GM23248 (cell line): Measurements from ENCODE around the gene STMN1. TPM values are rescaled to one million over a fixed set of nuclear protein-coding genes. Genes with fewer than 3 reads are reported as not detected.

Experiments
- DNase-seq: peaks from one replicate; pipeline ENCODE4 v3.0.0-alpha.2; 2015
- H2AFZ ChIP-seq: fragments of 200-600 bp; sonication (generic); 2 replicates; pipeline ENCODE4 v1.6.1; 2016; ENCODE audit warnings: antibody characterized with exemption
- H3F3A ChIP-seq: fragments of 200-600 bp; sonication (generic); 2 replicates; pipeline ENCODE4 v1.6.1; 2016; ENCODE audit warnings: mild to moderate bottlenecking, antibody characterized with exemption, mixed run types; ENCODE audit not compliant: insufficient read depth
- H3K27ac ChIP-seq: fragments of 200-600 bp; sonication (generic); 2 replicates; pipeline ENCODE4 v1.5.1; 2016; ENCODE audit warnings: mild to moderate bottlenecking
- H3K27me3 ChIP-seq: fragments of 200-600 bp; sonication (generic); replicated peaks from 2 replicates; pipeline ENCODE4 v1.6.1; 2016; ENCODE audit warnings: mild to moderate bottlenecking; ENCODE audit not compliant: insufficient read depth
- H3K36me3 ChIP-seq: fragments of 200-600 bp; sonication (generic); 2 replicates; pipeline ENCODE4 v1.6.1; 2016; ENCODE audit warnings: low read depth, mild to moderate bottlenecking
- H3K4me1 ChIP-seq: fragments of 200-600 bp; sonication (generic); 2 replicates; pipeline ENCODE4 v1.6.1; 2016; ENCODE audit warnings: mild to moderate bottlenecking; ENCODE audit not compliant: insufficient read depth
- H3K4me2 ChIP-seq: fragments of 200-600 bp; sonication (generic); one replicate; pipeline ENCODE4 v1.6.1; 2016; ENCODE audit warnings: mild to moderate bottlenecking; ENCODE audit not compliant: unreplicated experiment
- H3K4me3 ChIP-seq: fragments of 200-600 bp; sonication (generic); 2 replicates; pipeline ENCODE4 v1.5.1; 2016; ENCODE audit warnings: mild to moderate bottlenecking
- H3K79me2 ChIP-seq: fragments of 200-600 bp; sonication (generic); 2 replicates; pipeline ENCODE4 v1.6.1; 2016; ENCODE audit warnings: mild to moderate bottlenecking; ENCODE audit not compliant: insufficient read depth
- H3K9ac ChIP-seq: fragments of 200-600 bp; sonication (generic); 2 replicates; pipeline ENCODE4 v1.6.1; 2016; ENCODE audit warnings: mild to moderate bottlenecking
- H3K9me2 ChIP-seq: fragments of 200-600 bp; sonication (generic); 2 replicates; pipeline ENCODE4 v1.6.1; 2016; ENCODE audit warnings: mixed run types, mild to moderate bottlenecking, moderate library complexity; ENCODE audit not compliant: insufficient read depth
- H3K9me3 ChIP-seq: fragments of 200-600 bp; sonication (generic); one replicate; pipeline ENCODE4 v1.6.1; 2017; ENCODE audit warnings: low read depth
- H4K20me1 ChIP-seq: fragments of 200-600 bp; sonication (generic); 2 replicates; pipeline ENCODE4 v1.6.0; 2016; ENCODE audit not compliant: insufficient read depth
- EZH2 ChIP-seq: fragments of 200-600 bp; sonication (generic); IDR thresholded peaks from 2 replicates; pipeline ENCODE4 v1.6.1; 2018; ENCODE audit warnings: antibody characterized with exemption, mild to moderate bottlenecking; ENCODE audit not compliant: insufficient read depth, poor library complexity, severe bottlenecking
- EZH2phosphoT487 ChIP-seq: fragments of 200-600 bp; sonication (generic); IDR thresholded peaks from 2 replicates; pipeline ENCODE4 v1.6.1; 2018; ENCODE audit warnings: antibody characterized with exemption, moderate library complexity, mild to moderate bottlenecking, low read depth; ENCODE audit not compliant: insufficient read depth
- WGBS, 2 experiments: methylation state at CpG; one replicate each; pipeline ENCODE4 v1.1.6; 2015 to 2017; ENCODE audit warnings: low lambda C conversion rate in 2 of 2, low coverage in 1 of 2; ENCODE audit errors: missing lambda C conversion rate in 2 of 2; 5-methylcytosine and 5-hydroxymethylcytosine counted together
- in situ Hi-C: fragments of 300-500 bp; cut with MboI; formaldehyde crosslinking; loops from 2 replicates; pipeline ENCODE4 v1.15.0; 2020
- polyA plus RNA-seq: library from polyadenylated mRNA; unstranded; fragments of >200 nt; fragmentation: Nextera tagmentation; extraction: Ambion mirVana; gene quantifications from 2 replicates; pipeline ENCODE4 v1.2.1, GENCODE V29; 2016
- total RNA-seq: library from RNA; depleted of rRNA; stranded (reverse); fragments of >200 nt; shearing (Covaris generic); gene quantifications from 2 replicates; pipeline ENCODE4 v1.2.3, GENCODE V29; 2014

The STMN1 gene
- total and polyA plus RNA-seq, 2 experiments from 2014 or later = 45.2 to 301 TPM

DNA sequence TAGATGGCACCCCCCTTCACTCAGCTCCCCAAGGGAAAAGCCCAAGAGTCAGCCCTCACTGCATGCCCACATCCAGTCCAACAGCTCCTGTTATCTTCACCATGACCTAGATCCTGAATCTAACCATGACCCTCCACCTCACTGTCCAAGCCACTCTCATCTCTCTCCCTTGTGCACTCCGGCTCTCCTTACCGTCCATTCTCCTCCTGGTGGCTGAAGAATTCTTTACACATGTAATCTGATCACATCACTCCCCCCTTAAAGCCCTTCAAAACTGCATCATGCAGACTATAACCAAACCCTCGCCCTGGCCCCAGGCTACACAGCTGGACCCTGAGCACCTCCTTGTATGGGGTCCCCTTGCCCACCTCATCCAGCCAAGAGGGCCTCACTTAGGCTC lies 16.7 kb downstream of the STMN1 start:
- H3K36me3 ChIP-seq = no peaks in the 10 kb centered on the region
- H3K4me2 ChIP-seq = no peak overlapping the region
- H3K27me3 ChIP-seq = no peaks in the 10 kb centered on the region
- H3F3A ChIP-seq = peaks cover 20% of the 10 kb centered on the region; the same call in 1 of the 2 replicates
- no peaks in the 10 kb centered on the region for H3K9me3 ChIP-seq
- in situ Hi-C loops = no loop called here
- DNase-seq = no peak
- H3K27ac ChIP-seq = no peak overlapping the region
- no peaks in the 10 kb centered on the region for H4K20me1 ChIP-seq
- H2AFZ ChIP-seq = no peak overlapping the region
- WGBS, 2 experiments = 85 to 86% methylated on average over 3 of the region's 3 CpGs
- H3K4me3 ChIP-seq = no peak overlapping the region
- no peak overlapping the region for H3K9ac ChIP-seq
- peaks cover 9% of the 10 kb centered on the region for H3K79me2 ChIP-seq
- H3K4me1 ChIP-seq = peaks cover 31% of the 10 kb centered on the region
- no peaks in the 10 kb centered on the region for H3K9me2 ChIP-seq
- TF ChIP-seq EZH2phosphoT487 = no peak
- TF ChIP-seq EZH2 = no peak

DNA sequence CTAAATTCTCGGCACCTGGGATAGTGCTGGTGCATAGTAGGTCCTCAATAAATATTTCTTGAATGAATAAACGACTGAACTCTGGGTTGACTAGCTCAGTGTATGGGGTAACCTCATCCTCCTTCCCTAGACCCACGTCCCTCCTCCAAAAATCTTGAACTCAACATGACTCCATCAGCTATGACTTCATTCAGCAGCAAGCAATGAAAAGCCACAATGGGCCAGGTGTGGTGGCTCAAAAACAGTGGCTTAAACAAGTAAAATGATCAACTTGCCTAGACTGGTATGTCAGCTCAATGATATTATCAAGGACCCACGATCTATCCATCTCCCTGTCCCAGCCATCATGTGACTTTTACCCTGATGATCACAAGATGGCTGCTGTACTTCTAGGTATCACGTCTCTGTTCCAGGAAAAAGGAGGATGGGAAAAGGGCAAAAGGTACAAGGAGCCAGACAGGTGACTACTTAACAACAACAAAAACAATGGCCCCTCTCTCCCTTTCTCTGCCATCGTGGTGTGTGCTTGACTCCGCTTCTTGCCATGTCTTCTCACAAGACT lies 17.7 kb downstream of the STMN1 start:
- H3K27ac ChIP-seq = no peak overlapping the region
- peaks cover 13% of the 10 kb centered on the region; the same call in 1 of the 2 replicates for H3F3A ChIP-seq
- H3K36me3 ChIP-seq = no peaks in the 10 kb centered on the region
- no peaks in the 10 kb centered on the region for H3K27me3 ChIP-seq
- TF ChIP-seq EZH2 (no peak), EZH2phosphoT487 (no peak)
- H3K79me2 ChIP-seq = peaks cover 9% of the 10 kb centered on the region
- DNase-seq = no peak
- no peak overlapping the region for H3K4me3 ChIP-seq
- 74 to 76% methylated on average over 7 of the region's 7 CpGs for WGBS, 2 experiments
- H3K9ac ChIP-seq = no peak overlapping the region
- peaks cover 31% of the 10 kb centered on the region for H3K4me1 ChIP-seq
- H3K9me3 ChIP-seq = no peaks in the 10 kb centered on the region
- no peaks in the 10 kb centered on the region for H3K9me2 ChIP-seq
- H2AFZ ChIP-seq = no peak overlapping the region
- no peak overlapping the region for H3K4me2 ChIP-seq
- in situ Hi-C loops = no loop called here
- no peaks in the 10 kb centered on the region for H4K20me1 ChIP-seq

- in situ Hi-C loops = no loop called here
- no peaks in the 10 kb centered on the region for H3K27me3 ChIP-seq
- H3K36me3 ChIP-seq = no peaks in the 10 kb centered on the region
- 71 to 72% methylated on average over 1 of the region's 1 CpG for WGBS, 2 experiments
- H3K4me2 ChIP-seq = no peak overlapping the region
- peaks cover 3% of the 10 kb centered on the region for H3K4me1 ChIP-seq
- H3K27ac ChIP-seq = no peak overlapping the region
- H3K9ac ChIP-seq = no peak overlapping the region
- no peak overlapping the region for H2AFZ ChIP-seq
- H3K79me2 ChIP-seq = 0 out of 2 replicates have a peak, but pooled peaks cover under 1% of the 10 kb centered on the region
- no peak overlapping the region for H3K4me3 ChIP-seq
- TF ChIP-seq EZH2phosphoT487 = no peak
- TF ChIP-seq EZH2 = no peak
- H3K9me2 ChIP-seq = no peaks in the 10 kb centered on the region
- H3F3A ChIP-seq = no peaks in the 10 kb centered on the region
- no peaks in the 10 kb centered on the region for H4K20me1 ChIP-seq
- no peak for DNase-seq
- no peaks in the 10 kb centered on the region for H3K9me3 ChIP-seq
Measured at GRCh38 chr1:25885602-25886001, 20.6 kb downstream of the STMN1 start.

- WGBS, 2 experiments = 88 to 91% methylated on average over 11 of the region's 11 CpGs
- Histone ChIP-seq H3K4me2 (no peak overlapping the region), H3K4me3 (no peak overlapping the region)
Measured at GRCh38 chr1:25881266-25881665, 25.0 kb downstream of the STMN1 start.

DNA sequence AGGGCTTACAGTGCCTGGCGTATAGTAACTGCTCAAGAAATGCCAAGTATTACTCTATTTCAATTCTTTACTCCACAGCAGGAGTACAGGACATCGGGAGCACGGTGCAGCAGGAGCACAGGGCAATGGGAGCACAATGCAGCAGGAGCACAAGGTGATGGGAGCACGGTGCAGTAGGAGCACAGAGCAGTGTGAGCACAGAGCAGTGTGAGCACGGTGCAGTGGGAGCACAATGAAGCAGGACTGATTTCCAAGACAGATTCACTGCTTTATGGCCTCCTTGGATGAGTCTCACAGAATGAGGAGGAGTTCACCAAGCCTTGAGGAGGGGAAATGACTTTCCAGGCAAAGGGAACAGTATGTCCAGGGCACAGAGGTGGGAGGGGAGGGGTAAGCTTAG lies 25.7 kb downstream of the STMN1 start:
- Histone ChIP-seq H3K27ac (no peak overlapping the region), H3K27me3 (no peaks in the 10 kb centered on the region), H3K4me2 (no peak overlapping the region), H3K9ac (no peak overlapping the region), H3F3A (peaks cover 9% of the 10 kb centered on the region), H3K9me2 (no peaks in the 10 kb centered on the region), H3K4me3 (no peak overlapping the region), H3K79me2 (no peaks in the 10 kb centered on the region), H3K4me1 (no peaks in the 10 kb centered on the region), H3K36me3 (no peaks in the 10 kb centered on the region), H2AFZ (no peak overlapping the region), H3K9me3 (no peaks in the 10 kb centered on the region), H4K20me1 (no peaks in the 10 kb centered on the region)
- no peak for TF ChIP-seq EZH2phosphoT487
- no peak for TF ChIP-seq EZH2
- 80 to 86% methylated on average over 5 of the region's 5 CpGs for WGBS, 2 experiments
- in situ Hi-C loops = no loop called here
- no peak for DNase-seq

More at GRCh38 chr1:25881266-25881665, 25.0 kb downstream of the STMN1 start:
- DNase-seq = no peak
- H3K79me2 ChIP-seq = no peaks in the 10 kb centered on the region
- no peak overlapping the region for H3K9ac ChIP-seq
- in situ Hi-C loops = no loop called here
- no peaks in the 10 kb centered on the region for H4K20me1 ChIP-seq
- no peaks in the 10 kb centered on the region for H3K9me2 ChIP-seq
- H3K9me3 ChIP-seq = no peaks in the 10 kb centered on the region
- no peaks in the 10 kb centered on the region for H3K4me1 ChIP-seq
- H3F3A ChIP-seq = peaks cover 9% of the 10 kb centered on the region
- H3K27ac ChIP-seq = no peak overlapping the region
- H3K27me3 ChIP-seq = no peaks in the 10 kb centered on the region
- no peak overlapping the region for H2AFZ ChIP-seq
- TF ChIP-seq EZH2 (no peak), EZH2phosphoT487 (no peak)
- no peaks in the 10 kb centered on the region for H3K36me3 ChIP-seq
